GM12878 (cell line): ENCODE results near the gene PPP1R27.

Source experiments
- ATF3 ChIP-seq: IDR thresholded peaks from 2 replicates; pipeline ENCODE4 v1.6.1; 2011; ENCODE audit warnings: low read depth, mild to moderate bottlenecking, low read length, moderate library complexity, borderline replicate concordance; ENCODE audit errors: extremely low read depth
- KDM1A ChIP-seq: fragments of 200-600 bp; sonication (generic); IDR thresholded peaks from 2 replicates; pipeline ENCODE4 v1.6.1; 2016; ENCODE audit warnings: borderline replicate concordance
- PAX8 ChIP-seq: fragments of 450-650 bp; IDR thresholded peaks from 2 replicates; pipeline ENCODE4 v1.6.1; 2017; ENCODE audit warnings: mild to moderate bottlenecking, moderate library complexity
- POLR2A ChIP-seq: IDR thresholded peaks from 2 replicates; pipeline ENCODE4 v1.6.1; 2011; ENCODE audit warnings: low read depth, mild to moderate bottlenecking, low read length
- SREBF2 ChIP-seq: IDR thresholded peaks from 2 replicates; pipeline ENCODE4 v1.6.1; 2012; ENCODE audit warnings: mild to moderate bottlenecking, low read length
- TF ChIP-seq, protein P1 (sequence below), 3 experiments: IDR thresholded peaks in 2 of 3; conservative IDR thresholded peaks in 1 of 3; 2 replicates each; pipeline ENCODE4 v1.5.1; 2011; ENCODE audit warnings: low read depth in 3 of 3, low read length in 3 of 3, mild to moderate bottlenecking in 3 of 3, control low read depth in 2 of 3, moderate library complexity in 2 of 3, inconsistent platforms in 1 of 3, mixed read lengths in 1 of 3; ENCODE audit not compliant: control insufficient read depth in 2 of 3, insufficient read depth in 1 of 3; ENCODE audit errors: extremely low read depth in 1 of 3
- TF ChIP-seq, protein P2 (sequence below): fragments of 450-650 bp; formaldehyde crosslinking; IDR thresholded peaks from 2 replicates; pipeline ENCODE4 v1.4.0; 2020; ENCODE audit warnings: mild to moderate bottlenecking, moderate library complexity

- TF ChIP-seq KDM1A (no peak), ATF3 (no peak), PAX8 (no peak), POLR2A (no peak), SREBF2 (no peak)
- TF ChIP-seq, protein P1, sequence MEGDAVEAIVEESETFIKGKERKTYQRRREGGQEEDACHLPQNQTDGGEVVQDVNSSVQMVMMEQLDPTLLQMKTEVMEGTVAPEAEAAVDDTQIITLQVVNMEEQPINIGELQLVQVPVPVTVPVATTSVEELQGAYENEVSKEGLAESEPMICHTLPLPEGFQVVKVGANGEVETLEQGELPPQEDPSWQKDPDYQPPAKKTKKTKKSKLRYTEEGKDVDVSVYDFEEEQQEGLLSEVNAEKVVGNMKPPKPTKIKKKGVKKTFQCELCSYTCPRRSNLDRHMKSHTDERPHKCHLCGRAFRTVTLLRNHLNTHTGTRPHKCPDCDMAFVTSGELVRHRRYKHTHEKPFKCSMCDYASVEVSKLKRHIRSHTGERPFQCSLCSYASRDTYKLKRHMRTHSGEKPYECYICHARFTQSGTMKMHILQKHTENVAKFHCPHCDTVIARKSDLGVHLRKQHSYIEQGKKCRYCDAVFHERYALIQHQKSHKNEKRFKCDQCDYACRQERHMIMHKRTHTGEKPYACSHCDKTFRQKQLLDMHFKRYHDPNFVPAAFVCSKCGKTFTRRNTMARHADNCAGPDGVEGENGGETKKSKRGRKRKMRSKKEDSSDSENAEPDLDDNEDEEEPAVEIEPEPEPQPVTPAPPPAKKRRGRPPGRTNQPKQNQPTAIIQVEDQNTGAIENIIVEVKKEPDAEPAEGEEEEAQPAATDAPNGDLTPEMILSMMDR (IDR thresholded peaks at IDR 0.05 in 2 of 3, conservative IDR thresholded peaks at IDR 0.05 in 1 of 3; ENCODE audit: control insufficient read depth in 2 of 3, extremely low read depth in 1 of 3, insufficient read depth in 1 of 3, low read depth in 3 of 3, low read length in 3 of 3), result no peak
- TF ChIP-seq, protein P2, sequence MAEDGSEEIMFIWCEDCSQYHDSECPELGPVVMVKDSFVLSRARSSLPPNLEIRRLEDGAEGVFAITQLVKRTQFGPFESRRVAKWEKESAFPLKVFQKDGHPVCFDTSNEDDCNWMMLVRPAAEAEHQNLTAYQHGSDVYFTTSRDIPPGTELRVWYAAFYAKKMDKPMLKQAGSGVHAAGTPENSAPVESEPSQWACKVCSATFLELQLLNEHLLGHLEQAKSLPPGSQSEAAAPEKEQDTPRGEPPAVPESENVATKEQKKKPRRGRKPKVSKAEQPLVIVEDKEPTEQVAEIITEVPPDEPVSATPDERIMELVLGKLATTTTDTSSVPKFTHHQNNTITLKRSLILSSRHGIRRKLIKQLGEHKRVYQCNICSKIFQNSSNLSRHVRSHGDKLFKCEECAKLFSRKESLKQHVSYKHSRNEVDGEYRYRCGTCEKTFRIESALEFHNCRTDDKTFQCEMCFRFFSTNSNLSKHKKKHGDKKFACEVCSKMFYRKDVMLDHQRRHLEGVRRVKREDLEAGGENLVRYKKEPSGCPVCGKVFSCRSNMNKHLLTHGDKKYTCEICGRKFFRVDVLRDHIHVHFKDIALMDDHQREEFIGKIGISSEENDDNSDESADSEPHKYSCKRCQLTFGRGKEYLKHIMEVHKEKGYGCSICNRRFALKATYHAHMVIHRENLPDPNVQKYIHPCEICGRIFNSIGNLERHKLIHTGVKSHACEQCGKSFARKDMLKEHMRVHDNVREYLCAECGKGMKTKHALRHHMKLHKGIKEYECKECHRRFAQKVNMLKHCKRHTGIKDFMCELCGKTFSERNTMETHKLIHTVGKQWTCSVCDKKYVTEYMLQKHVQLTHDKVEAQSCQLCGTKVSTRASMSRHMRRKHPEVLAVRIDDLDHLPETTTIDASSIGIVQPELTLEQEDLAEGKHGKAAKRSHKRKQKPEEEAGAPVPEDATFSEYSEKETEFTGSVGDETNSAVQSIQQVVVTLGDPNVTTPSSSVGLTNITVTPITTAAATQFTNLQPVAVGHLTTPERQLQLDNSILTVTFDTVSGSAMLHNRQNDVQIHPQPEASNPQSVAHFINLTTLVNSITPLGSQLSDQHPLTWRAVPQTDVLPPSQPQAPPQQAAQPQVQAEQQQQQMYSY (CRISPR knock-in tag), result no peak
Observed at GRCh38 chr17:81813861-81814683, 20.8 kb downstream of the PPP1R27 start.
